Trophoblast cell (in vitro differentiated cells and primary cell): ENCODE data around the gene SH3BGRL2.

Experiments used
- DNase-seq, 2 donors: peaks; one replicate each; pipeline ENCODE4 v3.0.0-alpha.2; 2016
- H2AFZ ChIP-seq: 2 replicates; pipeline ENCODE4 v1.6.1; 2013; ENCODE audit warnings: low read length, moderate library complexity, mild to moderate bottlenecking; ENCODE audit not compliant: insufficient read depth, poor library complexity
- H2AK5ac ChIP-seq: 2 replicates; pipeline ENCODE4 v1.6.1; 2013; ENCODE audit warnings: mild to moderate bottlenecking, low read length
- H2BK120ac ChIP-seq: 2 replicates; pipeline ENCODE4 v1.6.1; 2013; ENCODE audit warnings: low read length, mild to moderate bottlenecking, moderate library complexity; ENCODE audit not compliant: insufficient read depth, poor library complexity
- H2BK12ac ChIP-seq: 2 replicates; pipeline ENCODE4 v1.6.1; 2013; ENCODE audit warnings: mild to moderate bottlenecking, low read length, moderate library complexity
- H2BK5ac ChIP-seq: 2 replicates; pipeline ENCODE4 v1.6.1; 2013; ENCODE audit warnings: low read length, low read depth, moderate library complexity, mild to moderate bottlenecking; ENCODE audit not compliant: poor library complexity
- H3K14ac ChIP-seq: 2 replicates; pipeline ENCODE4 v1.6.1; 2013; ENCODE audit warnings: mild to moderate bottlenecking, low read length
- H3K18ac ChIP-seq: 2 replicates; pipeline ENCODE4 v1.6.1; 2013; ENCODE audit warnings: mild to moderate bottlenecking, low read length
- H3K23ac ChIP-seq: 2 replicates; pipeline ENCODE4 v1.6.1; 2013; ENCODE audit warnings: low read length
- H3K27ac ChIP-seq: 2 replicates; pipeline ENCODE4 v1.5.1; 2013; ENCODE audit warnings: low read depth, mild to moderate bottlenecking, inconsistent platforms, low read length, moderate library complexity
- H3K27me3 ChIP-seq: 2 replicates; pipeline ENCODE4 v1.6.1; 2013; ENCODE audit warnings: inconsistent platforms, mild to moderate bottlenecking, low read length, moderate library complexity; ENCODE audit not compliant: insufficient read depth
- H3K36me3 ChIP-seq, 2 experiments: 1 replicate in 1 of 2; 2 replicates in 1 of 2; pipeline ENCODE4 v1.6.1; 2013; ENCODE audit warnings: low read length in 2 of 2, mild to moderate bottlenecking in 2 of 2, moderate library complexity in 1 of 2; ENCODE audit not compliant: insufficient read depth in 2 of 2, control insufficient read depth in 1 of 2
- H3K4ac ChIP-seq: 2 replicates; pipeline ENCODE4 v1.6.1; 2013; ENCODE audit warnings: low read depth, mild to moderate bottlenecking, low read length, moderate library complexity
- H3K4me1 ChIP-seq, 2 experiments: 1 replicate in 1 of 2; 2 replicates in 1 of 2; pipeline ENCODE4 v1.6.1; 2013; ENCODE audit warnings: low read length in 2 of 2, mild to moderate bottlenecking in 2 of 2, moderate library complexity in 1 of 2; ENCODE audit not compliant: insufficient read depth in 2 of 2, control insufficient read depth in 1 of 2
- H3K4me2 ChIP-seq: 2 replicates; pipeline ENCODE4 v1.6.1; 2013; ENCODE audit warnings: inconsistent platforms, mild to moderate bottlenecking, low read length, moderate library complexity
- H3K4me3 ChIP-seq: 2 replicates; pipeline ENCODE4 v1.5.1; 2013; ENCODE audit warnings: mild to moderate bottlenecking, low read depth, low read length, inconsistent platforms
- H3K79me1 ChIP-seq: one replicate; pipeline ENCODE4 v1.6.1; 2013; ENCODE audit warnings: low read length
- H3K79me2 ChIP-seq: 2 replicates; pipeline ENCODE4 v1.6.1; 2013; ENCODE audit warnings: low read length, mild to moderate bottlenecking; ENCODE audit not compliant: control insufficient read depth, insufficient read depth, poor library complexity
- H3K9ac ChIP-seq: 2 replicates; pipeline ENCODE4 v1.6.1; 2013; ENCODE audit warnings: mild to moderate bottlenecking, low read length
- H3K9me3 ChIP-seq: 2 replicates; pipeline ENCODE4 v1.6.1; 2013; ENCODE audit warnings: low read depth, mild to moderate bottlenecking, control low read depth, inconsistent platforms, low read length; ENCODE audit not compliant: insufficient read depth
- H4K12ac ChIP-seq: 2 replicates; pipeline ENCODE4 v1.6.1; 2013; ENCODE audit warnings: low read depth, mild to moderate bottlenecking, low read length, moderate library complexity
- H4K8ac ChIP-seq: 2 replicates; pipeline ENCODE4 v1.6.1; 2013; ENCODE audit warnings: low read depth, mild to moderate bottlenecking, low read length, moderate library complexity
- H4K91ac ChIP-seq: one replicate; pipeline ENCODE4 v1.6.1; 2013; ENCODE audit warnings: low read depth, mild to moderate bottlenecking, low read length, moderate library complexity
- WGBS: extraction: QIAGEN DNeasy Blood & Tissue Kit; methylation state at CpG from one replicate; pipeline ENCODE4 v1.1.7; 2013; ENCODE audit warnings: missing lambda C conversion rate; ENCODE audit not compliant: insufficient read length, insufficient coverage; ENCODE audit errors: extremely low coverage; 5-methylcytosine and 5-hydroxymethylcytosine counted together

SH3BGRL2 gene

GRCh38 chr6:79668381-79668780, 37.3 kb downstream of the SH3BGRL2 start:
- H3K18ac ChIP-seq = peak overlapping the region; percentile 87
- no peak overlapping the region for H2AFZ ChIP-seq
- peaks cover 11% of the 10 kb centered on the region for H3K79me1 ChIP-seq
- peak overlapping the region; percentile 82 for H2AK5ac ChIP-seq
- no peak overlapping the region for H2BK5ac ChIP-seq
- peaks cover 0 to 2% of the 10 kb centered on the region in 2 experiments for H3K36me3 ChIP-seq
- WGBS = no CpG with 5 or more reads among the region's 5 CpGs
- H4K8ac ChIP-seq = peak overlapping the region; percentile 44
- H3K27ac ChIP-seq = no peak overlapping the region
- no peak overlapping the region for H3K4me3 ChIP-seq
- peak overlapping the region; percentile 60 for H3K14ac ChIP-seq
- no peak for DNase-seq
- H3K9ac ChIP-seq = no peak overlapping the region
- no peaks in the 10 kb centered on the region for H3K27me3 ChIP-seq
- H2BK120ac ChIP-seq = peak overlapping the region; percentile 56
- peak overlapping the region; percentile 88 for H2BK12ac ChIP-seq
- no peaks in the 10 kb centered on the region for H3K9me3 ChIP-seq
- H3K4me1 ChIP-seq = peaks cover 17 to 26% of the 10 kb centered on the region in 2 experiments
- H4K91ac ChIP-seq = no peak overlapping the region
- no peak overlapping the region for H3K23ac ChIP-seq
- peaks cover 4% of the 10 kb centered on the region for H3K79me2 ChIP-seq
- no peak overlapping the region for H4K12ac ChIP-seq
- H3K4ac ChIP-seq = no peak overlapping the region
- no peak overlapping the region for H3K4me2 ChIP-seq

GRCh38 chr6:79669766-79670165, 38.6 kb downstream of the SH3BGRL2 start:
- H3K23ac ChIP-seq = no peak overlapping the region
- no peaks in the 10 kb centered on the region for H3K9me3 ChIP-seq
- WGBS = no CpG with 5 or more reads among the region's 1 CpG
- no peak overlapping the region for H2BK5ac ChIP-seq
- no peak overlapping the region for H3K4me3 ChIP-seq
- no peak overlapping the region for H3K9ac ChIP-seq
- no peak overlapping the region for H3K18ac ChIP-seq
- peaks cover 4% of the 10 kb centered on the region for H3K79me2 ChIP-seq
- H3K27me3 ChIP-seq = no peaks in the 10 kb centered on the region
- peak overlapping the region; percentile 64 for H4K91ac ChIP-seq
- H4K12ac ChIP-seq = no peak overlapping the region
- H4K8ac ChIP-seq = no peak overlapping the region
- peaks cover 14 to 23% of the 10 kb centered on the region in 2 experiments for H3K4me1 ChIP-seq
- H2BK12ac ChIP-seq = no peak overlapping the region
- H2BK120ac ChIP-seq = no peak overlapping the region
- no peak overlapping the region for H3K14ac ChIP-seq
- no peak overlapping the region for H3K4me2 ChIP-seq
- peaks cover 9% of the 10 kb centered on the region for H3K79me1 ChIP-seq
- no peak for DNase-seq
- H3K4ac ChIP-seq = no peak overlapping the region
- H3K27ac ChIP-seq = no peak overlapping the region
- no peak overlapping the region for H2AFZ ChIP-seq
- peak overlapping the region; percentile 14 for H2AK5ac ChIP-seq
- peaks cover 2 to 4% of the 10 kb centered on the region in 2 experiments for H3K36me3 ChIP-seq

DNA sequence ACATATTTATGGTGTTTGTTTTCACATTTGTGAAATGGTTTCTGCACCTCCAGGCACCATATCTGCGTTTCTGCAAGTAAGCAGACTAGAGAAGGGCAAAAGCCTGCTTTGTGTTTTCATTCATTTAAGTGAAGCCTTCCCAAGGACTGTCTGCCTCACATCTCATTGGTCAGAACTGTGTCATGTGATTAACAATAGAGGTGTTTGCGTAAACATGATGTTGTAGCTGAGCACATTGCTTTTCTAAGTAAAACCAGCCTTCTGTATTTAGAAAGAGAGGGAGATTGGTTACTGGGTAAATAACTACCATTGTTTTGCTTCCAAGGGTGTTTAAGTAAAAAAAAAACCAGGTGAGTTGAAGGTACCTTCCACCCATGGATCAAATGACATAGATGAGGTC, 39.7 kb downstream of the SH3BGRL2 start:
- no CpG with 5 or more reads among the region's 2 CpGs for WGBS
- Histone ChIP-seq H3K27me3 (no peaks in the 10 kb centered on the region), H2AFZ (no peak overlapping the region), H2AK5ac (no peak overlapping the region), H3K4me1 (peaks cover 14 to 23% of the 10 kb centered on the region in 2 experiments), H3K23ac (no peak overlapping the region), H3K14ac (peak overlapping the region; percentile 22), H3K79me1 (peaks cover 9% of the 10 kb centered on the region), H3K4me3 (no peak overlapping the region), H2BK5ac (no peak overlapping the region), H4K12ac (no peak overlapping the region), H3K36me3 (peaks cover 2 to 4% of the 10 kb centered on the region in 2 experiments), H3K4me2 (no peak overlapping the region), H4K91ac (no peak overlapping the region), H3K9me3 (no peaks in the 10 kb centered on the region), H2BK12ac (peak overlapping the region; percentile 61), H3K27ac (no peak overlapping the region), H3K9ac (no peak overlapping the region), H4K8ac (no peak overlapping the region), H3K79me2 (peaks cover 4% of the 10 kb centered on the region), H2BK120ac (no peak overlapping the region), H3K18ac (peak overlapping the region; percentile 12), H3K4ac (no peak overlapping the region)
- DNase-seq = peak in 1 of 2 donors; percentile 61

- DNase-seq = peak in 1 of 2 donors; percentile 30
- Histone ChIP-seq H3K9ac (no peak overlapping the region), H3K79me2 (peaks cover 4% of the 10 kb centered on the region), H4K8ac (peak overlapping the region; percentile 25), H2AFZ (no peak overlapping the region), H2BK12ac (peak overlapping the region; percentile 2), H3K79me1 (peaks cover 6% of the 10 kb centered on the region), H2BK120ac (no peak overlapping the region), H2AK5ac (no peak overlapping the region), H3K4me2 (no peak overlapping the region), H3K14ac (no peak overlapping the region), H3K4me1 (peaks cover 11 to 18% of the 10 kb centered on the region in 2 experiments), H3K27ac (peak overlapping the region; percentile 11), H3K23ac (no peak overlapping the region), H3K18ac (peak overlapping the region; percentile 39), H3K27me3 (no peaks in the 10 kb centered on the region), H3K4me3 (no peak overlapping the region), H3K9me3 (no peaks in the 10 kb centered on the region), H4K12ac (no peak overlapping the region), H4K91ac (no peak overlapping the region), H2BK5ac (no peak overlapping the region), H3K36me3 (peaks cover 2 to 4% of the 10 kb centered on the region in 2 experiments), H3K4ac (no peak overlapping the region)
- WGBS = no CpG with 5 or more reads among the region's 4 CpGs
Measured at GRCh38 chr6:79671600-79672266, 40.6 kb downstream of the SH3BGRL2 start.
